Fibroblast of lung (primary cell): ENCODE measurements around the gene RASSF5.

Experiments used
- CTCF ChIP-seq, 2 donors: IDR thresholded peaks in 1 of 2; conservative IDR thresholded peaks in 1 of 2; 1 replicate in 1 of 2; 2 replicates in 1 of 2; pipeline ENCODE4 v1.5.1; 2011 to 2012; ENCODE audit warnings: low read length in 2 of 2, control low read depth in 1 of 2, inconsistent platforms in 1 of 2, low read depth in 1 of 2, mild to moderate bottlenecking in 1 of 2
- EZH2 ChIP-seq: IDR thresholded peaks from 2 replicates; pipeline ENCODE4 v1.5.1; 2012; ENCODE audit warnings: low read length, control low read depth, mild to moderate bottlenecking; ENCODE audit errors: missing control alignments

GRCh38 chr1:206572835-206573234 is 65.5 kb downstream of the RASSF5 start:
- no peak for TF ChIP-seq EZH2
- no peak for TF ChIP-seq CTCF (conservative IDR thresholded peaks at IDR 0.05 in 1 of 2, IDR thresholded peaks at IDR 0.05 in 1 of 2; ENCODE audit: low read depth in 1 of 2, low read length in 2 of 2)
